ENCODE results near the gene ALG14. TPM values are rescaled to one million over a fixed set of nuclear protein-coding genes. Genes with fewer than 3 reads are reported as not detected.
A peak's percentile ranks its signal among the peaks of the same experiment; 100 is the strongest.

The ALG14 gene
- total RNA-seq, 1 experiment from 2014 or later: 2.2 TPM

- H3K4me1 ChIP-seq (ENCODE audit: low read length): no peaks in the 10 kb centered on the region
- H2AFZ ChIP-seq (ENCODE audit: low read length): no peak overlapping the region
- DNase-seq: no peak
- no peak overlapping the region for H3K9ac ChIP-seq (ENCODE audit: low read length)
- H3K4me2 ChIP-seq (ENCODE audit: low read depth, low read length, poor library complexity, severe bottlenecking): no peak overlapping the region
- H4K20me1 ChIP-seq (ENCODE audit: insufficient read depth, low read depth, low read length): no peaks in the 10 kb centered on the region
- no peaks in the 10 kb centered on the region for H3K9me3 ChIP-seq (ENCODE audit: low read length)
- H3K79me2 ChIP-seq (ENCODE audit: low read length): no peaks in the 10 kb centered on the region
- H3K36me3 ChIP-seq (ENCODE audit: insufficient read depth, low read length): no peaks in the 10 kb centered on the region
- H3K27ac ChIP-seq (ENCODE audit: low read length): no peak overlapping the region
- no peaks in the 10 kb centered on the region for H3K9me2 ChIP-seq (replicated peaks; ENCODE audit: insufficient read depth, low read length)
- no peaks in the 10 kb centered on the region for H3K27me3 ChIP-seq (ENCODE audit: low read length)
- no peak overlapping the region for H3K4me3 ChIP-seq (ENCODE audit: low read length)
Measured at GRCh38 chr1:94969137-94969536, 103.6 kb downstream of the ALG14 start.

GRCh38 chr1:94966033-94966432 is 106.7 kb downstream of the ALG14 start:
- Histone ChIP-seq H3K9ac (ENCODE audit: low read length) (no peak overlapping the region), H3K9me2 (replicated peaks; ENCODE audit: insufficient read depth, low read length) (no peaks in the 10 kb centered on the region), H3K9me3 (ENCODE audit: low read length) (no peaks in the 10 kb centered on the region), H4K20me1 (ENCODE audit: insufficient read depth, low read depth, low read length) (no peaks in the 10 kb centered on the region), H3K4me2 (ENCODE audit: low read depth, low read length, poor library complexity, severe bottlenecking) (no peak overlapping the region), H3K27me3 (ENCODE audit: low read length) (no peaks in the 10 kb centered on the region), H3K27ac (ENCODE audit: low read length) (no peak overlapping the region), H3K36me3 (ENCODE audit: insufficient read depth, low read length) (no peaks in the 10 kb centered on the region), H3K79me2 (ENCODE audit: low read length) (no peaks in the 10 kb centered on the region), H3K4me3 (ENCODE audit: low read length) (no peak overlapping the region), H3K4me1 (ENCODE audit: low read length) (peaks cover 13% of the 10 kb centered on the region), H2AFZ (ENCODE audit: low read length) (no peak overlapping the region)
- DNase-seq: peak; percentile 2

DNA sequence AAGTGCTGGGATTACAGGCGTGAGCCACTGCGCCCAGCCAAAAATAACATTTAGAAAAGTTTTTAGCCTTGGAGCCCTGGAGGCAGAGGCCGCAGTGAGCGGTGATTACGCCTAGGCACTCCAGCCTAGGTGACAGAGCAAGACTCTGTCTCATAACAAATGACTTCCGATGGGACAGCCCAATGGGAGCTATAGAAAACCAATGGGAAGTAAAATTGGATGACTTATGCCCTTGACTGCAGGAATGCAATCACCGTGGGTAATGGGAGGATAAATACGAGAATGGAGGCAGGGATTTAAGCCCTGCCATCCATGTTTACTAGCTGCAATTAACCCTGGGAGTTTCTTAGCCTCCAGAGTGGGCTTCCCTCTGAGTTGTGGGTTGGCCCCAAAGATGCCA is 108.9 kb downstream of the ALG14 start:
- Histone ChIP-seq H2AFZ (ENCODE audit: low read length) (no peak overlapping the region), H3K9me3 (ENCODE audit: low read length) (no peaks in the 10 kb centered on the region), H3K9me2 (replicated peaks; ENCODE audit: insufficient read depth, low read length) (no peaks in the 10 kb centered on the region), H4K20me1 (ENCODE audit: insufficient read depth, low read depth, low read length) (no peaks in the 10 kb centered on the region), H3K4me2 (ENCODE audit: low read depth, low read length, poor library complexity, severe bottlenecking) (no peak overlapping the region), H3K9ac (ENCODE audit: low read length) (no peak overlapping the region), H3K79me2 (ENCODE audit: low read length) (no peaks in the 10 kb centered on the region), H3K27me3 (ENCODE audit: low read length) (no peaks in the 10 kb centered on the region), H3K4me3 (ENCODE audit: low read length) (no peak overlapping the region), H3K4me1 (ENCODE audit: low read length) (peaks cover 13% of the 10 kb centered on the region), H3K36me3 (ENCODE audit: insufficient read depth, low read length) (no peaks in the 10 kb centered on the region), H3K27ac (ENCODE audit: low read length) (no peak overlapping the region)
- DNase-seq: no peak

GRCh38 chr1:94962409-94963265 is 110.1 kb downstream of the ALG14 start:
- H3K4me2 ChIP-seq (ENCODE audit: low read depth, low read length, poor library complexity, severe bottlenecking): peak overlapping the region; percentile 63
- peak overlapping the region; percentile 50 for H3K4me3 ChIP-seq (ENCODE audit: low read length)
- peak overlapping the region; percentile 89 for H2AFZ ChIP-seq (ENCODE audit: low read length)
- peak; percentile 76 for DNase-seq
- no peaks in the 10 kb centered on the region for H3K9me3 ChIP-seq (ENCODE audit: low read length)
- no peaks in the 10 kb centered on the region for H3K36me3 ChIP-seq (ENCODE audit: insufficient read depth, low read length)
- H3K9me2 ChIP-seq (replicated peaks; ENCODE audit: insufficient read depth, low read length): no peaks in the 10 kb centered on the region
- no peaks in the 10 kb centered on the region for H3K79me2 ChIP-seq (ENCODE audit: low read length)
- H4K20me1 ChIP-seq (ENCODE audit: insufficient read depth, low read depth, low read length): no peaks in the 10 kb centered on the region
- H3K4me1 ChIP-seq (ENCODE audit: low read length): peaks cover 13% of the 10 kb centered on the region
- no peak overlapping the region for H3K27ac ChIP-seq (ENCODE audit: low read length)
- no peaks in the 10 kb centered on the region for H3K27me3 ChIP-seq (ENCODE audit: low read length)
- peak overlapping the region; percentile 53 for H3K9ac ChIP-seq (ENCODE audit: low read length)

DNA sequence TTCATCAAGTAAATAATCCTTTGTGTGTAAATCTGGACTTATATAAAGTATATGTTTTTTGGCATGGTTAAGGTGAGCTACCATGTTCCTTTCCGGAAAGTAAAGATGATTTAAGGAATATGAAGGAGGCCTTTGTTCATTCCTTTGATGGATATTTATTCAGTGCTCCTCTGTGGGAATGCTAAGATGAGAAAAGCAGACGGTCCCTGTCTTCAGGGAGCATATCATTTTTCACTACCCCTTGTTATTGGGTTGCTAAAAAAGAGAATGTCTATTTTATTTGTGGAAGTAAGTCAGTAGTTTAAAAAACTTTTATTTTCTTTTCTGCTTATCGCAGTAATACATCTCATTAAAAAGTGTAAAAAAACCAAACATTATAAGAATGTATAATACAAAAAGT is 110.8 kb downstream of the ALG14 start:
- H3K27me3 ChIP-seq (ENCODE audit: low read length): no peaks in the 10 kb centered on the region
- H3K9ac ChIP-seq (ENCODE audit: low read length): no peak overlapping the region
- H3K27ac ChIP-seq (ENCODE audit: low read length): no peak overlapping the region
- H4K20me1 ChIP-seq (ENCODE audit: insufficient read depth, low read depth, low read length): no peaks in the 10 kb centered on the region
- no peaks in the 10 kb centered on the region for H3K79me2 ChIP-seq (ENCODE audit: low read length)
- DNase-seq: no peak
- no peaks in the 10 kb centered on the region for H3K9me2 ChIP-seq (replicated peaks; ENCODE audit: insufficient read depth, low read length)
- no peak overlapping the region for H2AFZ ChIP-seq (ENCODE audit: low read length)
- H3K9me3 ChIP-seq (ENCODE audit: low read length): no peaks in the 10 kb centered on the region
- H3K36me3 ChIP-seq (ENCODE audit: insufficient read depth, low read length): no peaks in the 10 kb centered on the region
- peaks cover 13% of the 10 kb centered on the region for H3K4me1 ChIP-seq (ENCODE audit: low read length)
- H3K4me2 ChIP-seq (ENCODE audit: low read depth, low read length, poor library complexity, severe bottlenecking): no peak overlapping the region
- H3K4me3 ChIP-seq (ENCODE audit: low read length): no peak overlapping the region

DNA sequence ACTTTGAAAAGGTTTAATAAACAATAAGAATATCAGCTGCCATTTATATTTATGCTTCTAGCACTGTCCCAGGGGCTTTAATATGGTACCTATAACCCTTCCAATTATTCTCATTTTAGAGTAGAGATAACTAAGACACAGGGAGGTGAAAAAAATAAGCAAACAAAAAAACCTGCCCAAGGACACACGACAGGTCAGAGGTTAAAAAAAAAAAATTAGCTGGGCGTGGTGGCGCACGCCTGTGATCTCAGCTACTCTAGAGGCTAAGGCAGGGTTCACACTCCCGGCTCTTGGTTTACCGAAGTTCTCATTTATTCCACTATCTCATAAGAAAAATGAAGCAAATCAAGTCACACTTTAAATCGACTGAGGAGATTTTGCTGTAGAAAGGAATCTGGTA is 111.2 kb downstream of the ALG14 start:
- H2AFZ ChIP-seq (ENCODE audit: low read length): no peak overlapping the region
- DNase-seq: no peak
- H3K27me3 ChIP-seq (ENCODE audit: low read length): no peaks in the 10 kb centered on the region
- no peak overlapping the region for H3K4me3 ChIP-seq (ENCODE audit: low read length)
- H3K36me3 ChIP-seq (ENCODE audit: insufficient read depth, low read length): no peaks in the 10 kb centered on the region
- H3K9me3 ChIP-seq (ENCODE audit: low read length): no peaks in the 10 kb centered on the region
- H3K9me2 ChIP-seq (replicated peaks; ENCODE audit: insufficient read depth, low read length): no peaks in the 10 kb centered on the region
- no peak overlapping the region for H3K9ac ChIP-seq (ENCODE audit: low read length)
- no peaks in the 10 kb centered on the region for H3K79me2 ChIP-seq (ENCODE audit: low read length)
- H3K4me2 ChIP-seq (ENCODE audit: low read depth, low read length, poor library complexity, severe bottlenecking): no peak overlapping the region
- H3K27ac ChIP-seq (ENCODE audit: low read length): no peak overlapping the region
- peaks cover 13% of the 10 kb centered on the region for H3K4me1 ChIP-seq (ENCODE audit: low read length)
- no peaks in the 10 kb centered on the region for H4K20me1 ChIP-seq (ENCODE audit: insufficient read depth, low read depth, low read length)

DNA sequence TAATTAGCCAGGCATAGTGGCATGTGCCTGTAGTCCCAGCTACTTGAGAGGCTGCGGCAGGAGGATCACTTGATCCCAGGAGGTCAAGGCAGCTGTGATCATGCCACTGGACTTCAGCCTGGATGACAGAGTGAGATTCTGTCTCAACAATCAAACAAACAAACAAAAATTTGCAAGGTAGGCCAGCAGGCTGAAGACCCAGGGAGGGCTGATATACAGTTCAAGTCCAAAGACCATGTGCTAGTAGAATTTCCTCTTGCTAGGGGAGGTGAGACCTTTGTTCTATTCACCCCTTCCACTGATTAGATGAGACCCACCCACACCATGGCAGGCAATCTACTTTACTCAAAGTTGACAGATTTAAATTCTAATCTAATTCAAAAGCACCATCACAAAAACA is 114.7 kb downstream of the ALG14 start:
- DNase-seq: no peak
- Histone ChIP-seq H3K9me3 (ENCODE audit: low read length) (no peaks in the 10 kb centered on the region), H3K27ac (ENCODE audit: low read length) (no peak overlapping the region), H3K79me2 (ENCODE audit: low read length) (no peaks in the 10 kb centered on the region), H3K9me2 (replicated peaks; ENCODE audit: insufficient read depth, low read length) (no peaks in the 10 kb centered on the region), H3K4me2 (ENCODE audit: low read depth, low read length, poor library complexity, severe bottlenecking) (no peak overlapping the region), H2AFZ (ENCODE audit: low read length) (no peak overlapping the region), H3K4me3 (ENCODE audit: low read length) (no peak overlapping the region), H4K20me1 (ENCODE audit: insufficient read depth, low read depth, low read length) (no peaks in the 10 kb centered on the region), H3K4me1 (ENCODE audit: low read length) (peaks cover 10% of the 10 kb centered on the region), H3K27me3 (ENCODE audit: low read length) (no peaks in the 10 kb centered on the region), H3K9ac (ENCODE audit: low read length) (no peak overlapping the region), H3K36me3 (ENCODE audit: insufficient read depth, low read length) (no peaks in the 10 kb centered on the region)

GRCh38 chr1:94955767-94956632 is 116.8 kb downstream of the ALG14 start:
- Histone ChIP-seq H2AFZ (ENCODE audit: low read length) (no peak overlapping the region), H3K27me3 (ENCODE audit: low read length) (no peaks in the 10 kb centered on the region), H3K27ac (ENCODE audit: low read length) (no peak overlapping the region), H3K4me2 (ENCODE audit: low read depth, low read length, poor library complexity, severe bottlenecking) (no peak overlapping the region), H3K9ac (ENCODE audit: low read length) (no peak overlapping the region), H3K9me2 (replicated peaks; ENCODE audit: insufficient read depth, low read length) (no peaks in the 10 kb centered on the region), H3K79me2 (ENCODE audit: low read length) (no peaks in the 10 kb centered on the region), H3K4me1 (ENCODE audit: low read length) (no peaks in the 10 kb centered on the region), H4K20me1 (ENCODE audit: insufficient read depth, low read depth, low read length) (no peaks in the 10 kb centered on the region), H3K36me3 (ENCODE audit: insufficient read depth, low read length) (no peaks in the 10 kb centered on the region), H3K9me3 (ENCODE audit: low read length) (no peaks in the 10 kb centered on the region), H3K4me3 (ENCODE audit: low read length) (no peak overlapping the region)
- DNase-seq: no peak
